ENCODE results near the gene TRIP10.

TRIP10 gene

DNA sequence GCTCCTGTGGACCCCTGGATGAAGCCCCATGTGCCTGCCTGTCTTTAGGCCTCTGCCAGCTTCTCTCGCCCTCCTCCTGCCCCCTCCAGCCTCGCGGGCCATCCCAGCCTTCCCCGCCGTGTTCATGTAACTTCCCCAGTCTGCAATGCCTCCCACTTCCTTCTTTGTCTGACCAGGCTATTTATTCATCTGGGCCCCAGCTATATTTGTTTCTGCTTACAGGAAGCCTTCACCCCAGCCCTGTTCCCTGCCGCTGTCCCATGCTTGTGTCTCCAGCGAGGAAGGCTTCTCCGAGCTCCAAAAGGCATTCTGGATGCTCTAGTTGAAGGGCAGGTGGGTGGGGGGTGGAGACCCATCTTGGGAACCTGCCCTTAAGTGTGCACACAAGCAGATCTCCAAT, 11.1 kb upstream of the TRIP10 start:
- no peak for DNase-seq

DNA sequence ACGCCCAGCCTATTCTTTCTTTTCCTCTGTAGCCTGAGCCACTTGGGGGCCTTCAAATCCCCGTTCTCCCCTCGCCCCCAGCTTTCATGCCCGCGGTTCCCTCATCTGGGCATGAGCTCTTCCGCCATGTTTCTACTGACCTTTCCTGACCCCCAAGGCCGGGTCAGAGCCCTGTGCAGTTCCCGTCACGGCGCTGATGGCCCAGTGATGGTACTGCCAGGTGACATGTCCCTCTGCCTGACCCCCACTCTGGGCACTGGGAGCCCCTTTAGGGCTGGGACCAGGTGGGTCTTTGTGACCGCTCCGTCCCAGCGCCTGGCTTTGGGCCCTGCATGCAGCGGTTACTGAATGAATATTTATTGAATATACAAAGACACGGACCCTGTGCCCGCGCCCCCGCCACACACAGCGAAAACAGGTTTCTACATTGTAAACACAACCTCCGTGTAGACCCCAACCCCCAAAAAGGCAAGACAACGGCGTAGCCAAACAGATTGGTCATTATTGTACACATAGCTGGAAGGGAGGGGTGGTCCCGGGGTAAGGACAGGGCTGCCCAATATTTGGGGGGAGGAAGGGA, 9.8 kb upstream of the TRIP10 start:
- no peak for DNase-seq

DNA sequence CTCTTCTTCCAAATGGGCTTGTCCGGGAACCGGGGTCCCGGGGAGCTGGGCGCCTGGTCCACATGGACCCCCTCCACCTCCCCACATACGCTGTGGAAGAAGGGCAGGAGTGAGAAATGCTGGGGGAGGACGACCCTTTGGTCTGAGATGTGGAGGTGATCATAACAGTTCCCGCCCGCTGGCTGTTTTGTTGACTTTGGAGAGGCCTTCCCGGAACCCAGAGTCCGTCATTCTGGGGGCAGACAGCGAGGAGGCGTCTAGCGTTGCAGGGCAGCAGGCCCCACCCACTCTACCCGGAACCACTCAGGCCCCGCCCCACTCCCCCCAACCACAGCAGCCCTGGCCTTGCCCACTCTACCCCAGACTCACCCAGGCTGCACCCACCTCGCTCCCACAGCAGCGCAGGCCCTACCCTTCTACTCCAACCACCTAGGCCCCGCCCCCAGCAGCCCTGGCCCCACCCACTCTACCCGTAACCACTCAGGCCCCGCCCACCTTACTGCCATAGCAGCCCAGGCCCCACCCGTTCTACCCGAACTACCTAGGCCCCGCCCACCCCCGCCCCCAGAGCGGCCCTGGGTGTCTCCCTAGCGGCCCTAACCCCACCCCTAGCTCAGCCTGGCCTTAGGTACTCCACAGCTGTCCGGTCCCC, 9.2 kb upstream of the TRIP10 start:
- no peak for DNase-seq

DNA sequence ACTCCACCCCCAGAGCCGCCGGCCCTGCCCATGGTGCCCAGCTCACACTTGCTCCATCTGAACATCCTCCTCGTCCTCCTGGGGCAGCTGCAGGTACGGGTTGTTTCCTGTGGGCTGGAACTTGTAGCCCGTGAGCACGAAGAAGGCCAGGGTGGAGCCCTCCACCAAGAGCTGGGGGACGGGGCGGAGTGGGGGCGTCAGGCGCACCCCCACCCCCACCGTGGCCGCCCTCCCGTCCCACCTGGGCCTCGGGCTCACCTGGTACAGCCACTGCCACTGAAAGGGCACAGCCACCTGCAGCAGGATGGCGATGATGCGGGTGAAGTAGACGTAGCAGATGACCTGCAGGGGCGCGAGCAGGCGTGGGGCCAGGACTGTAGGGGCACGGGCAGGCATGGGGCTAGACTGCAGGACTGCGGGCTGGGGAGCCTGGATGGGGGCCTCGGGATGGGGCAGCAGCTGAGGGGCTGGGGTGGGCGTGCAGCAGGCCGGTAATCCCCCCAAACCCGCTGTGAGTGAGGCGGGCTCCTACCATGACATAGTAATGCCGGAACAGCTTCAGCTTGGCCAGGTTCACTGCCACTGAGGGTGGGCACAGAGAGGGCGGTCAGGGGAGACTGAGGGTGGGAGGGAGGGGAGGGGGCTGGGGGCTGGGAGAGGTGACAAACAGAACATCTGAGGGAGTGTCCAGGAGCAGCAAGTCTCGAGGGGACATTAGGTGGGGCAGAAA, 8.4 kb upstream of the TRIP10 start:
- no peak for DNase-seq

DNA sequence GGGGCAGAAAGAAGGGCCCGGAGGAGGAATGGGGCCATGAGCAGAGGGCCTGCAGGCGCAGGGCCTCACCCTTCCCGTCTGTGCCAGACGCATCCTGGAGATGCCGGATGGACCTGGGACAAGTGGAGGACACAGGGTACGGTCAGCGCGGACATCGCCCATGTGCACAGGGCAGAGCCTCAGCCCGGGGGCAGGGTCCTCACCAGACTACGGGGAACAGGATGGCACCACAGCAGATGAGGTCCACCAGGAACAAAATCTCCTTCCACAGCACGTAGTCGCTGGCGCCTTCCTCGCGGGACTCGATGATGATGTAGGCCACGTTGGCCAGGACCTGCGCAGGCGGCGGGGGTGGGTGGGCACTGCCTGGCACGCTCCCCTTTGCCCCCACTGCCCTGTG, 7.7 kb upstream of the TRIP10 start:
- DNase-seq = no peak

DNA sequence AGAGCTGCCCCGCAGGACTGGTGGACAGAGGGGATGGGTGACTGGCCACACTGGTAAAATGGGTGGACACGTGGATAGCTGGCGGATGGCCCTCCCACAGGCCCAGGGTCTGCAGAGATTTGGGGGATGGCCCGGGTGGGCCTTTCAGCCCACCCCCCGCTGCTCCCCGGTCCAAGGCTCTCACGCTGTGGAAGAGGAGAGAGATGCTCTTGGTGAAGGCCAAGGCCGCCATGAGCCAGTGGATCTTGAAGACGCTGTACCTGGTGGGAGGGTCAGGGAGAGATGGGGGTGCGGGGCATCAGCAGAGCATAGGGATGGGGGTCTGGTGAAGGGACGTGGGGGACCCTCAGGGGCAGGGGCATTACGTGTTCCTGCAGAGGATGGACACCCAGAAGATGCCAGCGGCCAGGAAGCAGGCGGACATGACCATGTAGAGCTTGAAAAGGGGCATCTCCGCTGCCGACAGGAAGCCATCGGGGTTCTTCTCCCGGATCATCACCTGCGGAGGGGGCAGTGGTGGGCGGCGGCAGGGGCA, 6.6 kb upstream of the TRIP10 start:
- DNase-seq = no peak

DNA sequence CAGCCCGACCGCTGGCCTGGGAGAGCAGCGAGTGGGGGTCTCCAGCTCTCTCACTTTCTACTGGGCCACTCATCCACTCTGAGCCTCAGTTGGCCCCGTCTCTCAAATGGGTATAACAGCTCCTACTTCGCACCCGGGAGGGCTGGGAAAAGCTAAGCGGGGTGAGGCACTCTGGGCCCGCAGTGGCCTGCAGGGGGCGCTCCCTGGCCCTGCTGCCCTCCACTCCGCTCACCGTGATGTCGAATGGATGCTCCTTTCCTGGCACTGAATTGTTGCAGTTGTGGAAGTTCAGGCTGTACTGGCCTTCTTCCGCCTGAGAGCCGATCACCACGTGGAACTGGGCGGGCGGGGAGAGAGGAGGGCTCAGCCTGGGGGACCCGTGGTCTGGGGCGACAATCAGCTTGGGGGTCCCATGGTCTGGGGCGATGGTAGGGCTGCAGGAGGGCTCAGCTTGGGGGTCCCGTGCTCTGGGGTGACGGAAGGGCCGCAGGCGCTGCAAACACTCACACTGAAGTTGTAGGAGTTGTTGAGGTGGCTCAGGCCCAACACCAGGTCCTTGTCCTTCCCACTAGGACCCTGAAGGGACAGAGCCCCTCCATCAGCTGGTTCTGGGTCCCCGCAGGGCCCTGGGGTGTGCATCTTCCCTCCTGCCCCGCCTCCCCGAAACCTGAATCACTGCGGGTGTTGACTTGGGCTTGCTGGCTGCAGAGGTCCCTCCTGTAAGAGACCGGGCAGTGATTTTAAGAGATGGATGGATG, 6.0 kb upstream of the TRIP10 start:
- no peak for DNase-seq

DNA sequence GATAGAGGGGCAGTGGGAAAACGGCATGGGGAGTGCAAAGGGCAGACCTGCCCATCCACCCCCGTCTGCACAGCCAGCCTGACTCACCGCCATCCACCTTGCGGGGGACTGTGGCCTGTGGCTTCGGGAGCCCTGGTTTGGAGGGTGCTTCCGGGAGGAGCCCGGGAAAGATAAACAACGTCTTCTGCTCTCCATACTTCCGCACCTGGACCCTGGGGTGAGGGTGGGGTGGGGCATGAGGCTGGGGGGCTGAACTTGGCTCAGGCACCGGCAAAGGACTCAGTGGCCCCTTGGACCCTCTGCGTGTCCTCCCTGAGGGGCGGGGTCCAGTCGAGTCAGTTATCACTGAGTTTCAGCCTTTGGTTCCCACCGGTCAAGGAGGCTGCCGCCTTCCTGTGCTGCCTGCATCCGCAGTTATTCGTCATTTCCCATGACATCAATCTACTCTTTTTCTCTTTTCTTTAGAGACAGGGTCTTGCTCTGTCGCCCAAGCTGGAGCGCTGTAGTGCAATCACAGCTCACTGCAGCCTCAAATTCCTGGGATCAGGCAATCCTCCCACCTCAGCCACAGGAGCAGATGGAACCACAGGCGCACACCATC, 5.3 kb upstream of the TRIP10 start:
- DNase-seq = no peak

DNA sequence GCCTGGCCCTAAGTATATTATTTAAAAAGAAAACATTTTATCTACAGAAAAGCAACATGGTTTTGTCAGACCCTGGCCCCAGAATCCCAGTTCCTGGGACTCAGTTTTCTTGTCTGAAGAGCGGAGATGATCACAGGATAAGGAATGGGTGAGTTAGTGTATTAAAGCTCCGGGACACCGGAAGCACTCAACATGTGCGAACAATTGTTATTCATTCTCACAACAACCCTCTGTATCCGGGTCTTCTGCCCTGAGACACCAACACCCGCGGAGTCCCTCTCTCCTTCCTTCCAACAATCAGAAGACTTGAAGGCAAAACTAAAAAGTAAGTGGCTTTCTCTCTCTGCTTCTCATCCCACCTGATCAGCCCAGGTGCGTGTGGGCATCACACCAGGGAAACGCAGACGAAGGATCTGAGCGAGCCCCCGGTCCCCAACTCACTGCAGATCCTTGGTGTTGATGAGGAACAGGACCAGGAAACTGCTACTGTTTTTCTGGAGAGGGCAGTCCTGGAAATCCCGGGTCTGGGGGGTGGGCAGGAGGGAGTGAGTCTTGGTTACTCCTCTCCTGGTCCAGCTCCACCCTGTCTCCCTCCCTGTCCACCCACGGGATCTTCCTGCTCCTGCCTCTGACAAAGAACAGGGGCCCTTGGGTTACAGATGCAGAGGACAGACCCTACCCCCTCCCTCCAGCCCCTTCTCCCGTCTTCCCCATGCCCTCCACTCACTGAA, 4.1 kb upstream of the TRIP10 start:
- no peak for DNase-seq

DNA sequence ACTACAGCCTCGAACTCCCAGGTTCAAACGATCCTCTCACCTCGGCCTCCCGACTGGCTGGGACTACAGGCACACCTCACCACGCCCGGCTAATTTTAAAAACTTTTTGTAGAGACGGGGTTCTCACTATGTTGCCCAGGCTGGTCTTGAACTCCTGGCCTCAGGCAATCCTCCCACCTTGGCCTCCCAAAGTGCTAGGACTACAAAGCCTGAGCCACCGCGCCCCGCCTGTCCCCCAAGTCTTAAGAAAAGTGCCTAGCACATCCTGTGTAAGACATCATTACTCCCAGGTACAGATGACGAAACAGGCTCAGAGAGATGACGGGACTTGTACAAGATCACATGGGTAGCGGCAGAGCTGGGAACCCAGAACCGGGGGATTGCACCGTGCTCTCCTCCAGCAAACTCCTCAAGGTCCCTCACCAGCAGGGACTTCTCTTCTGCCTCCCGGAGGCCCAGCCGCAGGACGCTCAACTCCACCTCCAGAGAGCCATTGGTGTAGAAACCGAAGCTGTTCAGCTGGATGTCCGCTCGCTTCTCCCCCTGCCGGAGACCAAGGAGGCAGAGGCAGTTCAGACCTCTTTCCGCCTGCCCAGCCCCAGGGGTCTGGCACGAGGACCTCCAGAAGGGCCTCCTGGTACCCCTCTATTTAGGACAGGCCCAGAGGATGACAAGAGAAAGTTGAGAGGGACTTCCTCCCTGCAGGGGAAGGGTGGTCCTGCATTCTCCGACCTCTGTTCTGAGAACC, 3.1 kb upstream of the TRIP10 start:
- DNase-seq = peak; percentile 87

DNA sequence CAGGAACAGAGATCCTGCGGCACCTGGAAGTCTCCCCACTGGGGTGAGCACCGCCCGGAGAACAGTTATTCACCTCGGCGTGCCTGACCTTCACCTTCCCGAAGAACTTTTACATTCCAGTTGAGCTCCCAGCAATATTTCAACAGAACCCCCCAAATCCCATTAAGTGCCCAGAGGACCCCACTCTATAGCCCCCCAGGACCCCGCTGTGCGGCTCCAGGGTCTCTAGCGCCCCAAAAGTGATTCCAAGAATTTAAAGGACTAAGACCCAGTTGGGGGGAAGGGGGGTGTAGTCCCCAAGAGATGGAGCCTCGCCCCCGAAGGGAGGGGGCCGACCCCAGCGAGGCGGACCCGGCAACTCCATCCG, 2.6 kb upstream of the TRIP10 start:
- DNase-seq = no peak

DNA sequence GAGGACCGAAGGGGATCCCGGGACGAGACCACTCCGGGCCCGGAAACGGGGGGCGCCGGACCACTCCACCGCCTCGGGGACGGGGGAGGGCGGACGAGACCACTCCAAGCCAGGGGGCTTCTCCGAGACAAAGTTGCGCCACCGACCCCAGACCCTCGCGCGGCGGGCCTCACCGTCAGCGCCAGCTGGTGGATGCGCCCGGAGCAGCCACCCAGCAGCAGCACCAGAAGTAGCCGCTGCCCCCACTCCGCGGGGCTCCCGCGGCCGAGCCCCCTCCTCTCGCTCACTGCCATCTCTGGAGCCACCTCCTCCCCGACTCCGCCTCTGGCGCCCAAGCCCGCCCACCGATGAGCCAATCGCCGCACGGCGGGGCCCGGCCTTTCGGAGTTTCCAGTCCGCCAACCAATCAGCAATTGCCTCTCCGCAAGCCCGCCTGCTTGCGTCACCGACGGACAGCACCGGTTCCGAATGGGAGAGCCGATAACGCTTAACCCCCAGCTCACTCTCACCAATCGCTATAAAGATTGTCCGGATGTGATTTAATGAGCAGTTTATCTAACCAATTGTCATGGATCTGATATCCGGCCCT, 2.1 kb upstream of the TRIP10 start, which contains the start of gene GPR108:
Gene GPR108, minus strand, starts transcription at position 297 of the 589 bp plus-strand sequence. Its CDS starts 4 bp downstream, at position 293.
- DNase-seq = peak; percentile 85

DNA sequence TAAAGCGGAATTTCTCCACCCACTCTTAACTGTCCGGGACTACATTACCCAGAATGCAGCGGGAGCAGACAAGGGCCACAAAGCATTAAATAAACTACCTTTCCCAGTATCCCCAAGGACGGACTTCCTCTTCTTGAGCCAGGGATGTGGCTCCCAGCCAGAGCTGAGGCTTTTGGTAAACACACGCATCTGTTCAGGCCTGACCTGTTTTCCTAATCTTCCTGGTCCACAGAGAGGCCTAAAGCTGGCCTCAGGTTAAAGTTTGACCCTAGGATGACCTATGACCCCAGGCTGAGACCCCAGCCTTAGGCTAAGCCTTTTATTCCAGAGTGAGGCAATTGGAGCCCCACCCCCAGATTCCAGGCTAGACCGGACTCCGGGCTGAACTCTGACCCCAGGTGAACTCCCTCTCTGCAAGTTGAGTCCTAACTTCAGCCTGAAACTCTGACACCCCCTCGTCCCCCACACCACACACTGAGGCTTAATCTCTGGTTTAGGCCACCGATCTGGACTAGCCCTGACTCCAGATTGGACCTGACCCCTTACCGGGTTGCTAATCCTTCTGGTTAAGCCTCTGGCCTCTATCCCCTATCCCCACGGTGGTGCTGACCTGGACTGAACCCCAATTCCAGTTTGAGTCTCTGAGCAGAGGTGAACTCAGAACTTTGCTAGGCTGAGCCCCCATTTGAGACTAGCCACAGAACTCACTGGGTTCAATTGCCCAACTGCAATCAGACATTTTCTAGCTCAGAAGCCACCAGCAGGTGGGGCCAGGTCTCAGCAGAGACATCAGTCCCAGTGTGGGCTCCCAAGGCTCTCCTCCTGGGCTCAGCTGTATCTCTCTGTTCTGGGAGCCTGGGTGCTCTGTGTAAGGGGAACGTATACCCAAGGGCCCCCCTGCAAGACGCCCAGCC, 1.4 kb upstream of the TRIP10 start:
- DNase-seq = peak; percentile 100

DNA sequence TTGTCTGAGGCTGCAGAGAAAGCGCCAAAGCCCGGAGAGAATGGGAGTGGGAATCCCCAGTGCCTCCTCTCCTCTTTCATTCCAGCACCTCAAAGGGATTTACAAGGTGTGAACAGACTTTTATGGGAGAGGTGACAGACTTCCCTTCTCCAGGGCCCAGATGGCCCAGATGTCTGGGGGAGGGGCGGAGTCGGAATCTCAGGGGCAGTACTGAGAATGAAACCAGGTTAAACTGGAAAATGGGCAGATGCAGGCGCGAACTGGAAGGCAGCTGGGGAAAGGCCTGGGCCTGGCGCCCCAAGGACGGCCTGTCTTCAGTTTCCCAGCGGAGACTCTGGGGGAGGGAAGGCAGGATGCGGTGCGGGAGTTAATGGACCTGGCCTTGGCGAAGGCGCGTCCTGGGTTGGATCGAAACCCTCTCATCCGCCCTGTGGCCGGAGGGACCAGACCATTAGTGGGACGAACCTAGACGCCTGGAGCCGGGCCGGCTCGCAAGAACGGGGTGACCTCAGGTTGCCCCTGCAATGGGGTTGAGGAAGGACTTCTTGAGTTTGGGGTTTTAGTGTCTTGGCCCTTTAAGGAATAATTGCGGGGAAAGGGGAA, 592 bp upstream of the TRIP10 start:
- no peak for DNase-seq

DNA sequence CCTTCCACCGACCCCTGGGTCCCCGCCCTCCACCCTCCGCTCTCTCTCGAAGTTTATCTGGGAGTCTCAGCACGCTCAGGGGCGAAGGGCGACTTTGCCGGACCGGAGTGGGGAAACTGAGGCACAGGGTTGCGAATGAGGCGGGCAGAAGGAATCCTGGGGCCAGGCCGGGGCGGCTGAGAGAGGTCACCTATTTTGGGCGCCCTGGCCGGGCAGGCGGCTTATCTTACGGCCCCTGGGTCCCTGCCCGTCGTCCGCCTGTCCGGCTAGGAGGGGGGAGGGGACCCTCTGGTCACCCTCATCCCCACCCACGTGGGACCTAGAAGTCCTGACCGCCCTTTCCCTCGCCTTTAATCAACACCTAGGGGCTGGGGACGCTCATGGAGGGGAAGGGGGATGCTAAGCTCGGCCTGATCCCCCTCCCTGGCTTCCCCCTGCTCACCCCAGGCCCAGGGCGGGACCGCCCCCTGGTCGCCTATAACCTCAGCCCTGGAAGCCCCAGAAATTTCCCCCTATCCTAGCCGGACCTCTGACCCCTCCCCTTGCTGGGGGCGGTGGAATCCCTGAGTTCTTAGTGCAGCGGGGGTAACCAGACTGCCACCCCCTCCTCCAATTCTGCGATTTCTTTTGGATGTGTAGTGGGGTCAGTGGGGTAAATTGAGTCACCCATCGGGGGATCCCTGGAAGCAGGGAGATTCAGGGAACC, 556 bp downstream of the TRIP10 start:
- DNase-seq = no peak

DNA sequence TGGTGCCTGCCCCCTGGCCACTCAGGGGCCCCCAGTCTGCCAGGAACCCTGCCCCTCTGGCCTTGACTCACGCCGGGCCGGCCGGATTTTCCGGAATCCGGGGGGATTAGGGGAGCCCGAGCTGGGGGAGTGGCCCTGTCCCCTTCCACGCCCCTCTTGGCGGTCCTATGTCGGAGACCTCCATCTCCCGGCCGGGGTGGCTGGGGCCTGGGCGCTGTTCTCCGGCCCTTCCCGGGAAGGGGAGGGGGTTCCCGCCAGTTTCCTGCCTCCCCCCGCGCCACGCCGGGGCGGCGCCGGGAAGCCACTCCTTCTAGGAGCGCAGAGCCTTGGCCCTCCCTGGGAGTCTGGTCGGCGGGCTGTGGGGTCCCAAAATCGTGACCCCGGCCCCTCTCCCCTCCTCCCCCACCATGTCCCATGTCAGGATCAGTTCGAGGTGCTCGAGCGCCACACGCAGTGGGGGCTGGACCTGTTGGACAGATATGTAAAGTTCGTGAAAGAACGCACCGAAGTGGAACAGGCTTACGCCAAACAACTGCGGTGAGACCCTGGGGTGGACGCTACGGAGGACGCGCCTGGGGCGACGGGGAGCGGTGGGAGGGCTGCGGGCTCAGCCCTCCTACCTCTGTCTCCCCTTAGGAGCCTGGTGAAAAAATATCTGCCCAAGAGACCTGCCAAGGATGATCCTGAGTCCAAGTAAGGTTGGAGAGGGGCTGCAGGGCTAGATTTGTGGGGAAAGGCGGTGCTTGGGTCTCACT, 1.3 kb downstream of the TRIP10 start:
- peak; percentile 39 for DNase-seq

DNA sequence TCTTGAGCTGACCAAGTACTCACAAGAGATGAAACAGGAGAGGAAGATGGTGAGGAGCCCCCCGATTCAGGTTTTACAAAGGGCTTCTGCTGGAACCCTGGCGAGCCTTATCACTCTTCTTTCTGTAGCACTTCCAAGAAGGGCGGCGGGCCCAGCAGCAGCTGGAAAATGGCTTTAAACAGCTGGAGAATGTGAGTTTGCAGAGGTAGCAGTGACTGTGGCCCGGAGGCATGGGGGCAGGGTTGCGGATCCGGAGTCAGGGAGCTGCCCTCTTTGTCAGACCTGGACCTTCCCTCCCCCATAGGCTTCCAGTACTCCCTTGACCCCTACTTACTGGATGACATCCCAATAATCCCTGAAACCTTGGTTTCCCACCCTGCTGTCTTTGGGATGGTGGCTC, 3.6 kb downstream of the TRIP10 start:
- DNase-seq = no peak
